Measurements from ENCODE around the gene SGSM2. TPM values are rescaled to one million over a fixed set of nuclear protein-coding genes. Genes with fewer than 3 reads are reported as not detected.

Gene SGSM2, protein sequence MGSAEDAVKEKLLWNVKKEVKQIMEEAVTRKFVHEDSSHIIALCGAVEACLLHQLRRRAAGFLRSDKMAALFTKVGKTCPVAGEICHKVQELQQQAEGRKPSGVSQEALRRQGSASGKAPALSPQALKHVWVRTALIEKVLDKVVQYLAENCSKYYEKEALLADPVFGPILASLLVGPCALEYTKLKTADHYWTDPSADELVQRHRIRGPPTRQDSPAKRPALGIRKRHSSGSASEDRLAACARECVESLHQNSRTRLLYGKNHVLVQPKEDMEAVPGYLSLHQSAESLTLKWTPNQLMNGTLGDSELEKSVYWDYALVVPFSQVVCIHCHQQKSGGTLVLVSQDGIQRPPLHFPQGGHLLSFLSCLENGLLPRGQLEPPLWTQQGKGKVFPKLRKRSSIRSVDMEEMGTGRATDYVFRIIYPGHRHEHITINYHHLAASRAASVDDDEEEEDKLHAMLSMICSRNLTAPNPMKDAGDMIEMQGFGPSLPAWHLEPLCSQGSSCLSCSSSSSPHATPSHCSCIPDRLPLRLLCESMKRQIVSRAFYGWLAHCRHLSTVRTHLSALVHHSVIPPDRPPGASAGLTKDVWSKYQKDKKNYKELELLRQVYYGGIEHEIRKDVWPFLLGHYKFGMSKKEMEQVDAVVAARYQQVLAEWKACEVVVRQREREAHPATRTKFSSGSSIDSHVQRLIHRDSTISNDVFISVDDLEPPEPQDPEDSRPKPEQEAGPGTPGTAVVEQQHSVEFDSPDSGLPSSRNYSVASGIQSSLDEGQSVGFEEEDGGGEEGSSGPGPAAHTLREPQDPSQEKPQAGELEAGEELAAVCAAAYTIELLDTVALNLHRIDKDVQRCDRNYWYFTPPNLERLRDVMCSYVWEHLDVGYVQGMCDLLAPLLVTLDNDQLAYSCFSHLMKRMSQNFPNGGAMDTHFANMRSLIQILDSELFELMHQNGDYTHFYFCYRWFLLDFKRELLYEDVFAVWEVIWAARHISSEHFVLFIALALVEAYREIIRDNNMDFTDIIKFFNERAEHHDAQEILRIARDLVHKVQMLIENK
- total RNA-seq (2022): 65.6 and 67.4 TPM in 2 replicates
- Bru-seq, nascent RNA: percentile 59 among the genes with signal in this experiment
- BruChase-seq, experiment 1, labeled RNA remaining after a 2-hour chase: percentile 63 among the genes with signal in this experiment
- percentile 70 among the genes with signal in this experiment for BruChase-seq, experiment 2, labeled RNA remaining after a 6-hour chase
- long read RNA-seq, full-length matches to known transcripts: 2 of 25 reads
- long read RNA-seq, partial matches to known transcripts: 5 of 25 reads
- long read RNA-seq, other reads (novel, unspliced or antisense): 18 of 25 reads

DNA sequence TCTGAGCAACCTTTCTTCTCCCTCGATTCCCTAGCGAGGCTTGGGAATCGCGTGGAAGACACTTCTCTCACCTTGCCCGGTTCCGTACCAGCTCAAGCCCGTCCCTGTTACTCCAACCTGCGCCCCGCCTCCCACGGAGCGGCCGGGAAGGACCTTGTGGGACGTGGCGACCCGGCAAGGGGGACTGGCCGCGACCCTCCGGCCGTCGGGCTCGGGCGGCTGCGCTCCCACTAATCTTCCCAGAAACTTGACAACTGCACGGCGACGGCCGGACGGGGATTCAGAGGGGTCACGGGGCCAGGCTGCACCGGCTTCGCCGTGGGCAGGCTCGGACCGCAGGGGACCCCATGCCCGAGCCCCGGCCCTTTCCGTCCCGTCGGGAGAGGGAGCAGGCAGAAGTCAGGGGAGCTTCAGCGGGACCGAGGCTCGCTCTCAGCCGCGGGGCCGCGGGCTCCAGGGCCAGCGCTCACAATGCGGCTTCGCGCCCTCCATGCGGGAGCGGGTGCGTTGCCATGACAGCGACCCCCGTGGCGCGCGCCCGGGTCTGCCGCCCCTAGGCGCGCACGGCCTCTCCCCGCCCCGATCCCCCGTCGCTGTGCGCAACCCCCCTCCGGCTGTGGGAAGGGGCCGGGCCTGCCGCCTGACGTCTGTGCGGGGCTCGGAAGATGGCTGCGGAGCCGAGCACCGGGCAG, at the start of gene SGSM2:
TSS of gene SGSM2 (plus strand) at position 650 of the 692 bp plus-strand sequence. CDS start 188 bp downstream, outside the sequence.
- Mint-ChIP-seq H3K27ac (ENCODE audit: unreplicated experiment) (peak within 1 kb of the TSS; percentile 95), H3K27me3 (ENCODE audit: insufficient read depth, unreplicated experiment) (no peaks in the 10 kb centered on the region), H3K4me3 (ENCODE audit: unreplicated experiment) (peak within 1 kb of the TSS; percentile 99), H3K36me3 (ENCODE audit: insufficient read depth, unreplicated experiment) (peaks cover 7% of the 10 kb centered on the region), H3K4me1 (ENCODE audit: low read depth, unreplicated experiment) (peaks cover 6% of the 10 kb centered on the region), H3K9me3 (ENCODE audit: unreplicated experiment) (no peaks in the 10 kb centered on the region)
- Histone ChIP-seq H3K4me3 (ENCODE audit: low read depth, low read length) (peak within 1 kb of the TSS; percentile 72), H3K36me3 (ENCODE audit: control insufficient read depth, insufficient read depth, low read length) (peaks cover 3% of the 10 kb centered on the region), H3K9me3 (no peaks in the 10 kb centered on the region), H3K4me1 (peaks cover 13% of the 10 kb centered on the region; the same call in 1 of the 2 replicates), H3K27me3 (replicated peaks; ENCODE audit: control insufficient read depth, insufficient read depth, low read length) (no peaks in the 10 kb centered on the region)
- BruUV-seq (replicated peaks): no TSS peak
- intact Hi-C loops (cut with micrococcal nuclease; ENCODE audit: unreplicated experiment): loop anchor here (1.0 kb wide), 2 partner anchors 16 to 34 kb away; partner anchors contain the start of genes SMG6 and SRR
- TF ChIP-seq, protein P1, sequence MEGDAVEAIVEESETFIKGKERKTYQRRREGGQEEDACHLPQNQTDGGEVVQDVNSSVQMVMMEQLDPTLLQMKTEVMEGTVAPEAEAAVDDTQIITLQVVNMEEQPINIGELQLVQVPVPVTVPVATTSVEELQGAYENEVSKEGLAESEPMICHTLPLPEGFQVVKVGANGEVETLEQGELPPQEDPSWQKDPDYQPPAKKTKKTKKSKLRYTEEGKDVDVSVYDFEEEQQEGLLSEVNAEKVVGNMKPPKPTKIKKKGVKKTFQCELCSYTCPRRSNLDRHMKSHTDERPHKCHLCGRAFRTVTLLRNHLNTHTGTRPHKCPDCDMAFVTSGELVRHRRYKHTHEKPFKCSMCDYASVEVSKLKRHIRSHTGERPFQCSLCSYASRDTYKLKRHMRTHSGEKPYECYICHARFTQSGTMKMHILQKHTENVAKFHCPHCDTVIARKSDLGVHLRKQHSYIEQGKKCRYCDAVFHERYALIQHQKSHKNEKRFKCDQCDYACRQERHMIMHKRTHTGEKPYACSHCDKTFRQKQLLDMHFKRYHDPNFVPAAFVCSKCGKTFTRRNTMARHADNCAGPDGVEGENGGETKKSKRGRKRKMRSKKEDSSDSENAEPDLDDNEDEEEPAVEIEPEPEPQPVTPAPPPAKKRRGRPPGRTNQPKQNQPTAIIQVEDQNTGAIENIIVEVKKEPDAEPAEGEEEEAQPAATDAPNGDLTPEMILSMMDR (IDR thresholded peaks at IDR 0.05; ENCODE audit: insufficient read depth in 1 of 2, low read depth in 1 of 2, low read length in 1 of 2, severe bottlenecking in 1 of 2, unreplicated experiment in 1 of 2): no peak
- peak; percentile 71 to 77 for DNase-seq
- ChIA-PET CTCF (interaction anchor here (1.0 to 3.5 kb wide), 5 partner anchors 11 to 92 kb away, joined by 3 to 60 read pairs (median 10); partner anchors contain the start of genes SMG6 and SRR), POLR2A (interaction anchor here (0.7 to 3.2 kb wide), 9 partner anchors 9 to 621 kb away, joined by 3 to 29 read pairs (median 10); partner anchors contain the start of genes PAFAH1B1, SMG6 and SRR)

DNA sequence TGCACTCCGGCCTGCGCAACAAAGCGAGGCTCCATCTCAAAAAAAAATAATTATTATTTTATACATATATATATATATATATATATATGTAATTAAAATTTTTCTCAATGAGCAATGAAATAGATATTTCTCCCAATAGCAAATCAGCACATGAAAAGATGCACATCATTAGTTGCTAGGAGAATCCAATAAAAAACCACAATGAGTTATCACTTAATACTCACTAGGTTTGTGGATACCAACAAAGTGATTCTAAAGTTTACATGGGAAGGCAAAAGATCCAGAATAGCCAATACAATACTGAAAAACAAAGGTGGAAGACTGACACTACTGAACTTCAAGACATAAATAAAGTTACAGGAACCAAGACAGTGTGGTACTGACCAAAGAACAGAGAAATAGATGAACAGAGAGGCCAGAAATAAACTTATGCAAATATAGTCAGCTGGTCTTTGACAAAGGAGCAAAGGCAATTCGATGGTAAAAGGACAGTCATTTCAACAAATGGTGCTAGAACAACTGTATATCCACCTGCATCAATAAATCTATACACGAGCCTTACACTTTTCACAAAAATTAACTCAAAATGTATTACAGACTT, 47.3 kb upstream of the SGSM2 start:
- CTCF ChIA-PET: no interaction called here
- no peak overlapping the region for H3K4me3 ChIP-seq (ENCODE audit: low read depth, low read length)
- H3K36me3 ChIP-seq (ENCODE audit: control insufficient read depth, insufficient read depth, low read length): no peaks in the 10 kb centered on the region; the same call in none of the 2 replicates
- H3K4me3 Mint-ChIP-seq (ENCODE audit: unreplicated experiment): no peak overlapping the region
- H3K27me3 ChIP-seq (replicated peaks; ENCODE audit: control insufficient read depth, insufficient read depth, low read length): no peaks in the 10 kb centered on the region
- DNase-seq: no peak
- no peaks in the 10 kb centered on the region for H3K4me1 Mint-ChIP-seq (ENCODE audit: low read depth, unreplicated experiment)
- no peaks in the 10 kb centered on the region for H3K27me3 Mint-ChIP-seq (ENCODE audit: insufficient read depth, unreplicated experiment)
- no peak overlapping the region for H3K27ac Mint-ChIP-seq (ENCODE audit: unreplicated experiment)
- no TSS peak for BruUV-seq (replicated peaks)
- POLR2A ChIA-PET: no interaction called here
- H3K9me3 ChIP-seq: no peaks in the 10 kb centered on the region
- TF ChIP-seq, protein P1 (IDR thresholded peaks at IDR 0.05; ENCODE audit: insufficient read depth in 1 of 2, low read depth in 1 of 2, low read length in 1 of 2, severe bottlenecking in 1 of 2, unreplicated experiment in 1 of 2): no peak
- peaks cover 62% of the 10 kb centered on the region for H3K36me3 Mint-ChIP-seq (ENCODE audit: insufficient read depth, unreplicated experiment)
- no peaks in the 10 kb centered on the region for H3K4me1 ChIP-seq
- intact Hi-C loops (cut with micrococcal nuclease; ENCODE audit: unreplicated experiment): loop anchor here (10.0 kb wide), 1 partner anchor 235 kb away; the partner anchor contains the start of gene HIC1
- no peaks in the 10 kb centered on the region for H3K9me3 Mint-ChIP-seq (ENCODE audit: unreplicated experiment)
